Activated CD8-positive, alpha-beta memory T cell treated with anti-CD3 and anti-CD28 coated beads, Interleukin-2, amount 50 U/mL, for 4 hours (primary cell): ENCODE measurements around the gene CDON.
"Not testable (repeated sequence)": the region's sequence is repeated elsewhere in the genome, so short reads cannot be mapped to it uniquely, and the experiment has no call there.

Experiments
- DNase-seq: peaks from one replicate; pipeline ENCODE4 v3.0.0-alpha.2; 2020

The CDON gene

DNA sequence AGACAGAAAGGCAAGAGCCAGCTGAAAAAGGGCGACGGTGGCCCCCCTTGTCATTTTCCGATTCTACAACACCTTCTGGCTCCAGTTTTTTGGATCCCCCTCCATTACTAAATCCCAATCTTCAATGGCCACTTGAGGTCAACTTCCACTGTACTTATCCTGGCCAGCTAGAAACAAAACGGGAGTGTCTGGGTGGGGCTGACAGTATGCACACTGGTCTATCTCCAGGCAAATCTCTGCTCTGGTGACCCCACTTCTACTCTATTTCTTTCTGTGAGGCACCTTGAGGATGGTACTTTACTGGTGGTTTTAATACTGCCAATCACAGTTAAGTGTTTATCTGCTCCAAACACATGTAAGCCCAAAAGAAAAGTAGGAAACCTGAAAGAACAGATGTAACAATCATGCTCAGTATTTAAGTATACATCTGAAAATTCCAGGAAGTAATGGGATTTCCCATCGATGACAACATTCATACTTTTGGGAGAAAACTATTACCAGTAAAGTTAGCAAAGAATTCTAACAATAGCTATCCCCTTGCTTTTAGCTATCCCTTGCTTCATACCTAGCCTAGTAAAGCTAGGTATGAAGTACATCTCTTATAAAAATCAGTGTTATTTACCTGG, 16.0 kb downstream of the CDON start:
- DNase-seq: no peak

DNA sequence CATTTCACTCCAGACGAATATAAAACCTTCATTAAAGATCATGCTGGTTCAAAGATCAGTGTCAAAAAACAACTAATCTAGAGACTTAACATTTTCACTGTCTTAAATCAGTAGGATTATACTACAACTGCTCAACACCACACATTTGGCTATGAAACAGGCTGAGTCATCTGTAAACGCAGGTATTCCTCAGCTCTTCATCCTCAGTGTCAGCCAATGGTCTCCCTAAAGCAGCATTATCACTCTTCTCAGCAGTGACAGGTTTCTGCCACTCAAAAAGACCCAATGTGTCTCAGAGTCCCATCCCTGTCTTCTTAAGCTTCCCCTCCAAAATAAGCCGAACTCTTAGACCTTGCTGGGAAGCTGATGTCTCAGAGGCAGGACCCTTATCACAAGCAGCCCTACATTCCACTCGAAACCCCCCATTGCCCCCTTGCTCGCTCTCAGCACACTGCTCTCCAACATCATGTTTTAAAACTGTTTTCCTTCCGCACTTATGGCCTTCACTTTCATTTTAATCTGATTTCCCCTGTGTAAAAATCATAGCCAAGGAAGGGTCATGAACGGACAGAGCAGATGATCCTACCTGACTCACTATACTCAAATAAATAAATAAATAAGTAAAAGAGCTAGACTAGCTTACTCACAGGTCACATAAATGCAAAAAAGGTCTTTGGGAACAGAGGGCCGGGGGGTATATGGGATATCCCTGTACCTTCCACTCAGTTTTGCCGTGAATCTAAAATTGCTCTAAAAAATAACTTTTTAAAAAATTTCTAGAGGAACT, 23.0 kb downstream of the CDON start:
- no peak for DNase-seq

DNA sequence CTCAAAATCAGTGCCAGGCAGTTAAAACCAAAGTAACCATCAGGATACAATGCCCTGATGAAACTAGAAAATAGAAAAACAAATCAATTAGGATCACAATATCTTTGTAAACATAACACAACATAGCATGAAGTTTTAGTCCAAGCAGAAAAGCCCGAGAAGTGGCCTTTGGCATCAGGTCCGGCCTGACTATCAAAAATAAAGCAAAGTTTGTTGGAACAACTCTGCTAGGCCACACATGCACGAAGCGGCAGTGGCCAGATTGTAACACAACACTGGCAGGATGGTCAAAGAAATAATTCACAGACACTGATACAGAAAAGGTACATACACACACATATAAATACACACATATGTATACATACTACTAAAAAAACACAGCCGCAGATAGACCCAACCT, 26.9 kb downstream of the CDON start:
- DNase-seq: no peak

DNA sequence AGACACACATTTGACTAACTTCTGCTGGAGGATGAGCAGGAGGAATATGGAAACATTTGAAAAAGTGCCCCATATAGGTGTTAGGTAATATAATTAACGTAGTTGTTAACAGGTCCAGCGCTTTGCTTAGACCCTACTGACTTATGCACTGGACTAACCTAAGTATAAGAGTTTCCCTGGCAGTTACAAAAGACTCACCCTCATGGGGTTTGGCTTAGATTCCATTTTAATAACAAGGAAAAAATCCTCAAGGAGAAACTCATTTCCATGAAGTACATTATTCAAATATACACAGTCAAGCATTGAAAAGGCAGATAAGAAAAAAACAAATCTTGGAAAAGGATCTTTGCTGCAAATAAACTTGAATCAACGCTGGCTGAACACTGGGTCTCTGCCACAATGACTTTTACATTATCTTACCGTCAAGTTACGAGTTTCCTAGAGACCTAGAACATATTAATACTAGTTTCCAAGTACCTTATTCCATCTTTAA, 27.7 kb downstream of the CDON start:
- no peak for DNase-seq

DNA sequence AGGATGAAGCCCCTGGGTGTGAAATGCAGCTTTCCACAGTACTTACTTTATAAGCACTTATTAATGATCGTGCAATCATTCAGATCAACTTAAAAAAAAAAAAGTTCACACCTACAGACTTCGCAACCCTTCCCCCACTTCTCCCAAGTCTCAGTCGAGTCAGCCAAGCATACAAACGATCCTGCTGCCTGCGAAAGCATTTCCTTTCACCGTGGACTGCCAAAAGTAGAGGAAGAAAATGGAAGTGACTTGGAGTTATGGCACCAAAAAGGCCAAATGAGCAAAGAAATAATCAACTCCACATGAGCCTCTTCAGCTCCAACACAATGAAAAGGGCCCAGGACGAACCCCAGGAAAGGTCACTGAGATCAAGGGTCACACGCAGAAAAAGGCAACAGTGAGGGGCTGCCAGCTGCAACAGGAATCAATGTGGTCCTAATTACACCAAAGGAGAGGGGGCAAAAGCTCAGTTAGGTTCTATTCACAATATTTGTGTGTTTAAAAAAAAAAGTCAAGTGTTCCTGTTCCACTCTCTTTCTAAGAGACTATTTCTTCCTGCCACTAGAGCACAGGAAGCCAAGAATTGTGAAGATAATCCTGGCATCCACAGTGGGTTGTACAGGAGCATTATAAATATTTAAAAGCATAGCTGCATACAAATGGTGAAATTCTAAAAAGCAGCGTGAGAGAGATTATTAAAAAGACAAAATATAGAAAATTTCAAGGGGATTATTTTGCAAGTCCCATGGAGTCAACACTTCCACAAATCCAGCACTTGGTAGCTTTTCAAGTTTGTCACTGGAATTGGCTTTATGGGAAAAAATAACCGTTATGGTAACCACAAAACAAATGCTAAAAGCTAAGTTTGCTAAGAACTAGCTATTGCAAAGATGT, 28.4 kb downstream of the CDON start:
- no peak for DNase-seq

DNA sequence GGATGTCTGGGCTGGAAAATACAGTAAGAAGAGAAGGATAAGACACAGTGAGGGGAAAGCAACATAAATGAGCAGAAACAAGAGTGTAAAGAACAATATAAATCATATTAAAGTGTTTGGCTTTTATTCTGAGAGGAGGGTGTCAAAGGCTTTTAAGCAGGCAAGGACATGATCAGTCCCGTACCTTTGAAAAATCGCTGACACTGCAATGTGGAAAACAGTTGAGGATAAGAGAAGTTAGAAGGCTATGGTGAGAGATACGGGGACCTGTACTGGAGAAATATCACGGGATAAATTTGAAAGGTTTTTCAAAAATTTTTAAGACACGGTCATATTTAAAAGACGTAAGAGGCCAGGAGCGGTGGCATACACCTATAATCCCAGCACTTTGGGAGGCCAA, 30.3 kb downstream of the CDON start:
- DNase-seq: no peak

DNA sequence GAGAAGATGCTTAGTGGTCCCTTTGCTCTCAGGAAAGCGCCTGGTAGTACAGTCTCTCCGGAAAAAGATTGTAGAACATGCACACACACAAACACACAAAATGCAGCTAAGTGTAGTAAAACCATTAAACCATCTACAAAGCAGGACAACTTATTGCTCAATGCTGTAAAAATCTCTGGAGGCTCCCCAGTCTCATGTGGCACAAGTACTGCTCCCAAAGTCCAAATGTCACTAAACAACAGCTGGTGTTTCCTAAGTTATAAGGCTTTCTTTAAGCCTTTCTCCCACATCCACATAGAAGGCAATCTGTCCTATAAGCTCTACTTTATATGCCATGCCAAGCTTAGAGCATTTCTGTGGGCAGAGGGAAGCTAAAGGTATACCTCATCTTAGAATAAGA, 32.9 kb downstream of the CDON start:
- no peak for DNase-seq

DNA sequence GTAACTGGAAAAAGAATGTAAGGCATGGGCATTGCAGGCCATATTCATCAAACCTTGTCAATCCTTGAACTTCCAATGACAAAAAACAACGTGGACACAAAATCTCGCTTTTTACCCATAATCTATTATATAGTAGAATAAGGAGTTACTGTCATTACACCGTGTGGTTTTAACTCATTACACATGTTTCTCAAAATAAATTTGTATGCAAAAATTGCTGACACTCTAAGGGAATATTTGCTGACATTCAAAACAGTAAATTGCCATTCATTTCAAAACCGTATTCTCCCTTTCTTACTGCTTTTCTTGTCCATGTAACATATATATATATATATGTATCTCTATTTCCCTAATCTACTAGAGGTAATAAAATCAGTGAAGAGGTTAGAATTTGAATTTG, 33.4 kb downstream of the CDON start:
- DNase-seq: no peak

DNA sequence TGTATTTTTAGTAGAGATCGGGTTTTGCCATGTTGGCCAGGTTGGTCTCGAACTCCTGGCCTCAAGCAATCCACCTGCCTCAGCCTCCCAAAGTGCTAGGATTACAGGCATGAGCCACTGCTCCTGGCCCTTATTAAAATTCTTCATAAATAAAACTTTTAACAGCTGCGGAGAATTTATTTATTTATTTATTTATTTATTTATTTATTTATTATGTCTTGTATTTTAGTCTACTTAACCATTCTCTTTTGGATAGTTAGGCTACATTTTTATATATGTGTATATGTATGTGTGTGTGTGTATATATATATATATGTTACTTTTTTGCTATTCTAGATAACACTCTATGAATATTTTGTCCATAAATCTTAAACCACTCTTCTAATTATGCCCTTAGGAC, 34.1 kb downstream of the CDON start:
- DNase-seq: not testable (repeated sequence)

DNA sequence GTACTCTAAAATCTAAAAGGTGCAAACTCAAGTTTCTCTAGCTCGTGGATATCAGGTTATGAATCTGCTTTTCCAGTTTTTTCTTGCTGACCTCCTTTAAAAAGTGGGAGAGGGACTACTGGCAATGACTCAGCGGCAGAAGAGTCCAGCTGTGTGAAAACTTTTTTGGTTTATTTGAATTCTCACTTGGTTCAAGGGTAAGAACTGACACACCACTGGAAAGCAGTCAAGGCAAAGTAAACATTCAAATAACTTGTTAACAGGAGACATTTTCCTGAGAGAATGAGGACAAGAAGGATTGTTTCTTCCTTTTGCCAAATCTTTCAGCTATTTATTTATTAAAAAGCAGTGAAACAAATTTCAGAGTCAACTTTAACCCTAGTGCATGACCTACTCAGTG, 36.1 kb downstream of the CDON start:
- DNase-seq: no peak

DNA sequence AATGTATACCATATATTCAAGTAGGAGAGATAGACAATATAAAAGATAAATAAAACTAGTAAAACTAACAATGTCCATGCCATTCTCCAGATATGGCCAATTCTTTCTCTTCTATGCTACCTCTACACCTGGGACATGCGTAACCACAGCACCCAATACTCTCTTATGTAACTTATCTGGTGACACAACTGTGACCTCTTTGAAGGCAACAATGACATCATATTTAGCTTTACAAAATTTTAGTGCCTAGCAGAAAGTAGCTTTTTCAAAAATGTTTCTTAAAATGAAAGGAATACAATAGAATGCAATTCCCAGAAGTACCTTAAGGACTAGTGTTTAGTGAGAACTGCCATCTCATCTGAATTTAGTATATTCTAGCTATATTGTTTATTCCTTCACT, 36.8 kb downstream of the CDON start:
- no peak for DNase-seq

DNA sequence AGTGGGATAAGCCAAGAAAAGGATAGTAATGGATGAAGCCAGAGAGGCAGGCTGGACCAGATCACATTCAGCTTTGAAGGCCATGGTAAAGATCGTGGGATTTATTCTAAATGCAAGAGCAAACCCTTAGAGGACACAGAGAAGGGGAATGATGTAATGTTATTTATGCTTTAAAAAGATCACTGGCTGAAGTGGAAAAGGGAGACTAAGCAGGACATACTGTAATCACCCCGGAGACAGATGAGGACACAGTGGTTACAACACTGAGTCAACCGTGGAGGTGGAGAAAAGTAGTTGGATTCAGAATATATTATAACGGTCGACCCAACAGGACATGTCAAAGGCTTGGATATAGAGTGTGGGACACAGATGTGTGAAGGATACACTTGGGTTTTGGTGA, 38.5 kb downstream of the CDON start:
- DNase-seq: no peak

DNA sequence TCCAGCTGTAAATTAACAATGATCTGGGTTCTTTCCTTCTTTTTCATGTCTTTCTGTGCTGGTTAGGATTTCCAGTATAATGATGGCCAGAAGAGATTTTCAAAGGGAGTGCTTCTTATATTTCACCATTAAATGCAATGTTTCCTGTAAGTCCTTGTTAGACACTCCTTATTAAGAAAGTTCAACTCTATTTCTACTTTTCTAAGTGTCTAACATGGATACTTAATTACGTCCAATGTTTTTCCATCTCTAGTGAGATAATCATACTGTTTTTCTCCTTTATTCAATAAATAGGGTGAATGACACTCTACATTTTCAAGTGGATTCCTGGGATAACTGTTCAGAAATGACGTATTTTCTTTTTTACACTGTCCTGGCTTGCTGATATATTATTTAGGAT, 49.8 kb downstream of the CDON start:
- no peak for DNase-seq

DNA sequence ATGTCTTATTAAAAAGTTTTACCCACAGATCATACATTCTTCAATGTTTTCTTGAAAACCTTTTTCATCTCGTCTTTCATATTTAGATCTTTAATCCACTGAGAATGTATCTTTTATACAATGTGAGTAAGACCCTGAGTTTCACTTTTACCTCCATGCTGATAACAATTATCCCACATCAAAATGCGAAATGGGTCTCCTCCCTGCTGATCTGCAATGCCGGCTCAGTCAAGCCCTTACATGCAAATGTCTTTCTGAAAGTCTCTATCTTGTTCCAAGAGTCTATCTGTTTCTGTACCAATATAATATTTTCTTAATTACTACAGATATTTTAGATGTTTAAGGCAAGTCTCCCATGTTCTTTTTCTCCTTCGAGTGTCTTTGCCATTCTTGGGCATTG, 50.9 kb downstream of the CDON start:
- DNase-seq: no peak

DNA sequence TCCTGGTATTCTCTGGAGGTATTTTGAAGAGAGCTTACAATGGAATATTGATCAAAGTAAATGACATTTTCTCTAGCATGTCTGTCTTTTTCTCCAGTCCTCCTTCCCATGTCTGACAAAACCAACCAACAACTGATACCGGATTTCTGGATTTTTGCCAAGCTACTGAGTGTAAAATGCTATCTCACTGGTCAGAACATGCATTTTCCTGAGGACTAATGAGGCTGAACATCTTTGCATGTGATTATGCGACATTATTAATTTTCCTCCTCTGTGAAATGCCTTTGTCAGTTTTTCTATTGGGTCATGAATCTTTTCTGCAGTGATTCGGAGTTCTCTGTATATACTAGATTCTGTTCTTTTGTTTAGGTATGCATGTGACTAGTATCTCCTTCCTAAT, 51.4 kb downstream of the CDON start:
- DNase-seq: no peak

DNA sequence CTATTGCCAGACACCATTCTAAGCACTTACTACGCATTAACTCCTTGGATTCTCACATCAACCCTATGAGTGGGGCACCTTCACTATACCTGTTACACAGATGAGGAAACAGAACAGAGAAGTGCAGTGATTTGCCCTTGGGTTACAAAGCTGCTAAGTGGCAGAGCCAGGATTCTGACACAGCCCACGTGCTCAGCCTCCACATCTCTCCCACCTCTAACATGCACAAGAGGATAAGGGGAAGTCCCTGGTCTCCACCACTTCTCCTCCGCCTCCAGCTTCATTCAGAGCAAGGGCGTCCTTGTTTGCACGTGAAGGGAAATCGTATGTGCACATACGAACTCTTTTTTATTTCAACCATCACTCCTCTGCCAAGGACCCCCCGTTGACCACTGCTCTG, 53.7 kb downstream of the CDON start:
- no peak for DNase-seq

DNA sequence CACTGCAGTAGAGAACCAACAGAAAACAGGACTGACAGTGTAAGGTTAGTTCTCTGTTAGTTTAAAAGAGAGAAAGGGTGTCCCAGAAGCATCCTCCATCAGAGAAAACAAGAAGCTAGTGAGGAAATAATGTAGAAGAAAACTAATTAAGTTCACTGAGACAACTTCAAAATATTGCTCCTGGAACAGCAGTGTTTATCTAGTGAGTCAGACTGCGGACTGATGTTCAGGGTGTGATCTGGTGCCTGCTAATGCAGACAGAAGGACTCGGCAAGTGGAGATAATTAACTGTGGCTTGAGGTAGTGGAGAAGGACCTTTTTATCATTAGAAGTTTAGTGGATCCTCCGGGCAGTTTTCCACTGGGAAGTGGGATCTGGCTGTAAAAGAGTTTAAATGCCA, 55.4 kb downstream of the CDON start:
- DNase-seq: no peak

DNA sequence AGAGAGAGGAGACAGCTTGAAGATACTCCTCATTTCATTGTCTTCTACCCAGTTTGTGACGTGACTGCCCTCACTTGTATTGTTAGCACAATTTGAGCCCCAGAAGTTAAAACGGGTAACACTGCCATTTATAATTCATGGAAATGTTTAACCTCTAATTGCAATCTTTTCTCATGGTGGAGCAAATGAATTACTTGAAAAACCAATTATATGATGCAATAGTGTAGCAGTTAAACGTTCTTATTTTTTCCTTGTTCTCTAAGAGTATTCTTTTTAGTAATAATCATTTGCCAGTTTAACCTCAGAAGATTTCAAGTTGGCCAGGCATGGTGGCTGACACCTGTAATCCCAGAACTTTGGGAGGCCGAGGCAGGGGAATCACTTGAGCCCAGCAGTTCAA, 56.6 kb downstream of the CDON start:
- DNase-seq: no peak

DNA sequence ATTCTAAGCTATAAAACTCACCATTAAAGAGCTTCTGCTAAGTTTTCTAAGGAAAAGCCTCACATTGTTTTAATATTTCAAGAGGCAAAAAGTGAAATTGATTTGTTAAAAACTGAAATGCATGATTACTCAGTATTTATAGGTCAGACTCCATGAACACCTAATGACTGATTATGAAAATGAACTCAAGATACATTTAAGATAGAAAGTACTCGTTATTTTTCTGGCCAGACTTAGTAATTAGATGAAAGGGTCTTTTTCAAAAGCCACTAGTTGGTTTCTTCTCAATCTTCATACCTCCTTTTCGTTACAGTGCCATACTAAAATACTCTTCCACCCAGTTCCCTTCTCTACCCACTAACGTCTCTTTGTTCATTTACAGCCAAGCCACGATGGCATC, 60.5 kb downstream of the CDON start:
- DNase-seq: no peak

DNA sequence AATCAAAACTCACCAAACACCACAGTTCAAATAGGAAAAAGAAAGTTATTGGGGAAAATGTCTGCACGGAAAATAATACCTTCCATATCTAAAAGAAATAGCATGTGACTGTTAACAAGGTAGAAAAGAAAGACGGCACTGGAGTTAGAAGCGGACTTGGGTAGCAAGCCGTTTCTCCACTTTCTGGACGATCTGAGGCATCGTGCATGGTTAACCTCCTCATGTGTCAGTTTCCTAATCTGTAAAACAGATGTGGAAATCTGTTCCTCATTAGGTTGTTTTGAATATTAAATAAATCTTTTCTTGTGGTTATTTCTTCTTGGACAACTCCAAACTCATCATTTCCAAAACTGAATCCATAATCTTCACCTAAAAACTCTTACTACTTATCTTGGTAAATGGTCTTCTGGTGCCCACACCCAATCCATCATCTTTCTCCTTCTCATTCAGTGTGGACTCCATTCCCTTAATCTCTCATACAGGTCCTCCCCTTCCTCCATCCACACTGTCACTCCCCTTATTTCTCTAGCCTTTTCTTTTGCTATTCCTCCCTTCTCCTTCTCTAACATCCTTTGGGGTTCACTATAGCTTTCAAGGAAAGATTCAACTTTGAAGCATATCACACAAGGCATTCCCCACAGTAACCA, 63.3 kb downstream of the CDON start:
- no peak for DNase-seq

DNA sequence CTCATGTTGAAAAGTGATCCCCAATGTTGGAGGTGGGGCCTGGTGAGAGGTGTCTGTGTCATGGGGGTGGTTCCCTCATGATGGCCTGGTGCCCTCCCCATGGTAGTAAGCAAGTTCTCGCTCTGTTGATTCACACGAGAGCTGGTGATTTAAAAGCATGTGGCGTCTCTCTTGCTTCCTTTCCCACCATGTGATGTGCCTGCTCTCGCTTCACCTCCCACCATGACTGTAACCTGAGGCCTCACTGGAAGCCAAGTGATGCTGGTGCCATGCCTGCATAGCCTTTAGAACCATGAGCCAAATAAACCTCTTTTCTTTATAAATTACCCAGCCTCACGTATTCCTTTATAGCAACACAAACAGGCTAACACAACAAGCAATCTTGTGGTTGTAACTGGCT, 64.4 kb downstream of the CDON start:
- DNase-seq: no peak

DNA sequence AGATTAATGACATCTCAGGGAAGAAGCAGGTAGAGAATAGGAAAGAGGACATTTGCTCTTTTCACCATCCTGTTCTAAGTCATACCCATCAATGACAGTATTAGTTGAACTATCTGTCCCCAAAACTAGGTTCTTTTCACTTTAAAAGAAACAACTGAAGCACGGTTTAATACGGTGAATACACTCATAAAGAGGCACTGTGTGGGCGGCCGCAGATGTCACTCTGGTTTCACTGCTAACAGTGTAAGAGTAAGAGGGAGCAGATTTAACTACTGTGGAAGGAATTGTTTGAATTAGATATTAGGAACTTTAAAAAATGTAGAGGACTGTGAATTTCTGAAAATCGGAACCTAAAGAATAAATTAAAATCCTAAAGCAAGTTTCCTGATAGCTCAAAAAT, 67.4 kb downstream of the CDON start:
- DNase-seq: no peak

DNA sequence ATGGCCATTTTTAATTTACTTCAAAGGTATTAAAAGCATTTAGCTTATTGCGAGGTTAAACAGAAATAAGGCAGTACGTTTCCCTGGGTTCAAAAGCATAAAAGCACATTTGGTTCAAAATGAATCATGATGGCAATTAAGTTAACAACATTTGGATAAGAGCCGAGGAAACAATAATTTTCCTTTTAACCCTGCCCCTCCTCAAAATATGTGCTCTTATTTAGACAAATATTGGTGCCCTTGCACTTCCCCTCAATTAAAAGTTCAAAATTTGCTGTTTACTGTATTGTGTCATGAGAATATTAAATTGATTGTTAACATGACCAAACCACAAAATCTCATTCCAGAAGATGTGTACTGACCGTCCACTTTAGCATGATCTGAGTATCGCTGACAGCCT, 68.2 kb downstream of the CDON start:
- DNase-seq: no peak
